Subcutaneous adipose tissue (tissue), 4 donors: Measurements from ENCODE around the gene MROH8. TPM values are rescaled to one million over a fixed set of nuclear protein-coding genes. Genes with fewer than 3 reads are reported as not detected.

Experiments
- total RNA-seq, 4 donors: library from RNA; depleted of rRNA; stranded (reverse); fragments of >200 nt; gene quantifications; one replicate each; pipeline ENCODE4 v1.1.0, GENCODE V29; 2016
- TF ChIP-seq, protein P1 (sequence below): fragments of 450-650 bp; IDR thresholded peaks from one replicate; pipeline ENCODE4 v1.5.1; 2016; ENCODE audit warnings: low read depth, mild to moderate bottlenecking, control low read depth, antibody characterized with exemption, moderate library complexity

The MROH8 gene
- total RNA-seq, 4 donors from 2014 or later = 3.6 to 7.2 (median 4.1) TPM

DNA sequence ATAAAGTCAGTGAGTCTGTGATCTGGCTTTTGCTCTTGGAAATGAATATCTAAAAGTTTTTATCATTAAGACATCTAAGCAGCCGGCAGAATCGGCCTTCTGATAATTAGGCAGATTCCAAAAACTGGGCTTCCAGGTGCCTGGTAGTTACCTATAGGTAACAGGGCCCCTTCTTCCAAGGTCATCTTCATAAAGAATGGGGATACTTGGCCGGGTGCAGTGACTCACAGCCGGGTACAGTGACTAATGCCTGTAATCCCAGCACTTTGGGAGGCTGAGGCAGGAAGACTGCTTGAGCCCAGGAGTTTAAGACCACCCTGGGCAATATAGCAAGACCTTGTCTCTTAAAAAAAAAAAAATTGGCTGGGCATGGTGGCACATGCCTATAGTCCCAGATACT lies 70.7 kb downstream of the MROH8 start:
- TF ChIP-seq, protein P1, sequence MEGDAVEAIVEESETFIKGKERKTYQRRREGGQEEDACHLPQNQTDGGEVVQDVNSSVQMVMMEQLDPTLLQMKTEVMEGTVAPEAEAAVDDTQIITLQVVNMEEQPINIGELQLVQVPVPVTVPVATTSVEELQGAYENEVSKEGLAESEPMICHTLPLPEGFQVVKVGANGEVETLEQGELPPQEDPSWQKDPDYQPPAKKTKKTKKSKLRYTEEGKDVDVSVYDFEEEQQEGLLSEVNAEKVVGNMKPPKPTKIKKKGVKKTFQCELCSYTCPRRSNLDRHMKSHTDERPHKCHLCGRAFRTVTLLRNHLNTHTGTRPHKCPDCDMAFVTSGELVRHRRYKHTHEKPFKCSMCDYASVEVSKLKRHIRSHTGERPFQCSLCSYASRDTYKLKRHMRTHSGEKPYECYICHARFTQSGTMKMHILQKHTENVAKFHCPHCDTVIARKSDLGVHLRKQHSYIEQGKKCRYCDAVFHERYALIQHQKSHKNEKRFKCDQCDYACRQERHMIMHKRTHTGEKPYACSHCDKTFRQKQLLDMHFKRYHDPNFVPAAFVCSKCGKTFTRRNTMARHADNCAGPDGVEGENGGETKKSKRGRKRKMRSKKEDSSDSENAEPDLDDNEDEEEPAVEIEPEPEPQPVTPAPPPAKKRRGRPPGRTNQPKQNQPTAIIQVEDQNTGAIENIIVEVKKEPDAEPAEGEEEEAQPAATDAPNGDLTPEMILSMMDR = no peak

DNA sequence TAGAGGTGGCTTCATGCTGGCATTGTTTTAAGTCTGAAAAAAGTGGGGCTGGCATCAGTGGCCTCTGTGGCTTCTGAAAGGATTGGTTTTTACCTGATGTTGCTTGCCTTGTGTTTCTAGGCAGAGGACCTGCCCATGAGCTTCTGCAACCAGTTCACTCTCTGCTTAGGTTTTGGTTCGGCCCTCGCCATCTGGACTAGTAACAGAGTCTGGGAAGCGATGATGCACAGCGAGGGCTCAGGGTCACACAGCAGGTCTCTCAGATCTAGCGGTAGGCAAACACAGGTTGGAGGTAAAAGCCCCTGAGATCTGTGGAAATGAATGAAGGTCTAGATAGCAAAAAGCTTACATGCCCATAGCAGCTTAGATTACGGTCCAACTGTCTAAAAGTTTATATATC lies 76.8 kb downstream of the MROH8 start:
- TF ChIP-seq, protein P1 = no peak

DNA sequence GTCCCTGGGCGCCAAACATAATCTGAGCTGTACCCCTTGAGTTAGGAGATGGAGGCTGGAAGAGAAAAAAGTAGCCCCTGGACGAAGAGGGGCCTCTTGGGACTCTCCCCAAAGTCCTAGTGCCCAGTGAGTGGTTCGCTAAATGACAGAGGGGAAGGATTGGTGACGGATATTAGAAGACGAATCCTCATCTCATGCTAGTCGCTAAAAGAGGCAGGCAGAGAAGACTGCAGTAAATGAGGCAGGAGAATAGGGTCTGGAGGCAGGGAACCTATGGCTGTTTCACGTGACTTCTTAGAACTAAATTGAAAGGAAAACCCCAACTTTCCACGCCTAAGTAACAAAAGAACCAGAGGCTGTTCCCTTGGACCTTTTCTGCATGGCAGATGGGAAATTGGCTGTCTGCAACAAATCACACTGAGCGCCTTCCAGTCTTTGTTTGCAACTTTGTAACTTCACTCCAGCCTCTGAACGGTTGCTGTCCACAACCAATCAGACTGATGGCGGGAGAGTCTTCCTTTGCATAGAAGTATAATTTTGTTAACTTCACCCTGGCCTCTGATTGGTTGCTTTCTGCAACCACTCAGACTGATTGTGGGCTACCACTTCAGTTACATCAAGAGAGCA lies 82.8 kb downstream of the MROH8 start:
- TF ChIP-seq, protein P1 = no peak

DNA sequence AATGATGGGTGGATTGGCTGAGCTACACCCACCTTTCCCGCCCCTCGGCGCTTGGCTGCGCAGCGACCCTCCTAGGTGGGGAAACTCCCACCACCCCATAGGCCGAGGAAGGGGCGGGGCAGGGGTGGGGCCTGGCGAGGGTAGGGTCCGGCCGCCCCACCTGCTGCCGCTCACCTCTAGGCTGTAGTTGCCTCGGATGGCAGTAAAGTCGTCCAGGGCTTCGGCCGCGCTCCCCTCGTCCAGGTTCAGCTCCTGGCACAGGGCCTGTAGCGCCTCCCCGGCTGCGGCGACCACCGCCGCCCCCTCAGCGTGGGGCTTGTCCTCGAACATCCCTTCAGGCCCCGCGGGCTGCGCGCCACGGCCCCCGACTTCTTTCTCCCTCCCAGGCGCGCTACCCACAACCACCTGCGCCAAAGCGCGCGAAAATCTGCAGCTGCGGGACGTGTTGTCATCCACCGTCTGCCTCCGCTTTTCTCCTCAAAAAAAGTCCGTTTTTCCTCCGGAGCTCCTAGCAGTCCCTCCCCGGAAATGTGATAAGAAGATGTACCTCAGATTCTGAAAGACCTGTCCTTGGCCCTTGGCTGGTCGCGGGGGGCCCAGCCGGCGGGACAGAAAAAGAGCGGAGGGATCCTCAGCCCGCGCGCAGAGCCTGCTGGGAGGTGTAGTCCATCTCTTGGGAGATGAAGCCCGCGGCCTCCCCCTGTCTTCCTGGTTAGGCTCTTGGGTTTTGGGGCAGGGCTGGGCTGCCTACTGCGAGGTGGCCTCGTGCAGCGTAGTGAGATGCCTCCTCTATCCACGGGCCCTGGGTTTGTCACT lies 83.5 kb downstream of the MROH8 start, which contains the start of gene RBL1:
Gene RBL1, minus strand, starts transcription at position 399 of the 816 bp plus-strand sequence. Its CDS starts 69 bp downstream, at position 330.
- TF ChIP-seq, protein P1 = no peak

DNA sequence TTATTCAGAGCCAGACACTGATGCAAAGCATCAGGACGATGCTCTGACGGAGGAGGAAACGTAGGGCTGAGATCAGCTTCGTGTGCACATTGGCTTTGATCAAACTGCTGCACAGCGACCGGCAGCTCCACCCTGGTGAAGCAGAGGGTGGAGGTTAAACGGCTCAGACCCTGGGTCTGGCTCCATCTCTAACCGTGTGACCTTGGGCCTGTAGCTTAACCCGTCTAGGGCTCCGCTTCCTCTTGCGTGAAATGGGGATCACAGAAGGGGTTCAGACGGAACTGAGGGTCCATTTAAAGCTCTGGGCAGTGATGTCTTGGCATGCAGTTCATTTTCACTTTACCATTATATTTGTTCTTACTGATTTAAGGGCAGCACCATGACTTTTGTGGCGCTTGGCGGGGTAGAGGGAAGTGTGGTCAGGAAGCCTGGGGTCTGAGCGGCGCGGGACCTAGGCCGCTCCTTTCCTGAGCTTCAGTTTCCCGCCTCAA lies 84.2 kb downstream of the MROH8 start:
- TF ChIP-seq, protein P1 = no peak

DNA sequence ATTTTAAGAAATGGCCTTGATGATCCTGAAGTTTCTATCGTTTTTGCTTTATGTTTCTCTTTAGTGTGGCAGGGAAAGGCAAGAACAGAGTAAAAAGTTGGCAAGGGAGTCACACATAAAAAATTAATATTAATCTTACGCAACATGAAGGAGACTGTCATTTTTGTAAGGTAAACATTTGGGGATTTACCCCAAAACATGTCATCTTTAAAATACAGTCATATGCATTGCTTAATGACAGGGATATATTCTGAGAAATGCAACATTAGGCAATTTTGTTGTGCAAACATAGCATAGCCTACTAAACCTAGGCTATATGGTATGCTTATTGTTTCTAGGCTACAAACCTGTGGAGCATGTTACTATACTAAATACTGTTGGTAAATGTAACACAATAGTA lies 88.9 kb downstream of the MROH8 start:
- TF ChIP-seq, protein P1 = no peak

DNA sequence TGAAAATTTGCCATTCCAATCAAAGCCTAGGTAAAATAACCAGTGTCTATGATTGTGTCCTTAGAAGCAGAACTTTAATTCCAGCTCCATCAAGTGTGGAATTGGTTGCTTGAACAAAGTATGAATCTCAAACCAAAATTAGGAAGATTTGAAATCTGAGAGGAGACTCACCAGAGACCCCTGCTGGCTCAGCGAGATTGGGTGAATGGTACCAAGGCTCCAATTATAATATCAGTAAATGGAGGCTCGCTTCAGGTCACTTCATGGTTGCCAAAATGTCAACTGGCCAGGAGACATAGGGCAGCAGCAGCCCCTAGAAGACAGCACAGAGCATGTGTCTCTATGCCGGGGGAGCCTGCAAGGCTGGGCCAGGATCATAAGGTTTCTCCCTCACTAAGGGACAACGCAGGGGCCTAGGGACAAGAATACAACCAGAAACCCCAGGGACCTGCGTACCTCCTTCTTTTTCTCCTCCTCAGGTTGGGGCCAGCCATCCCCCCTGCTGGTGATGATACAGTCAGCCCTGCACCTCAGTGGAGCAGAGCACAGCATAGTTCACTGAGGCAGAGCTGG lies 97.5 kb downstream of the MROH8 start:
- TF ChIP-seq, protein P1 = no peak
